Kidney glomerular epithelial cell (primary cell): ENCODE data around the gene NIPAL1.

Experiments
- DNase-seq: peaks from one replicate; lab custom pipeline; 2025; lab: John Stamatoyannopoulos, UW

The NIPAL1 gene

DNA sequence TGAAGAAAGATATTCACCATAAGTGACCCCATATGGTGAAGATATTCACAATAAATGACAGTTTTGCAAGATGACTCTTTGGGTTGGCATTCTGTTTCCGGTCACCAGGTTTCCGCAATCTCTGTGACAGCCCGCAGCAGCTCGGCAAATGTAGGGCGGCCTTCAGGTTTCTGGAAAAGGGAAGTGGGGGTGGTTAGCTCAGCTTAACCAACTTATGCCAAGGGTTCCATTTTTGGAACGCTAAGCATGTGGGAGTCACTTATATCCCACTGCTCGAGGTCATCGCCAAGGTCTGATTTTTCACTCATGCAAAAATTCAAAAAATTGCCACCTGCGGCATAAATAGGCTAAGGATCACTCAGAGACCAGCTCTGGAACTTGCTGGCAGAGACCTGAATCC lies 51.0 kb downstream of the NIPAL1 start:
- DNase-seq = no peak

DNA sequence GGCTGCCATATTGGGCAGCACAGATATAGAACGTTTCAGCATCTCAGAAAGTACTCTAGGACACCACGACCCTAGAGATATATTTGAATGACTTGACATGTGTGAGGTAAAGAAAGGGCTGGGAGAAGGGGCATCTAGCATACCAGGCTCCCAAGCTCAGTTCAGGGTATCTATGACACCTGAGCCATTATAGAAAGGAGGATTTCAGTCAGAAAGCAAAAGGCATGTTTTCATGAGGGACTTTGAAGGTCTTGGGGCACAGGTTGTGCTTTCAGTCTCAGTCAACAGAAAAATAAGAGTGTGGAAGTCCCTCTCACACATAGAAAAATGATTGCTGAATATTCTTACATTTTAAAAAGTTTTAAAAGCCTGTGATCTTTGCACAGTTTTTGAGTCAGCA lies 51.6 kb downstream of the NIPAL1 start:
- no peak for DNase-seq

GRCh38 chr4:48069026-48069425 lies 52.5 kb downstream of the NIPAL1 start:
- no peak for DNase-seq

- DNase-seq = peak; percentile 50
These were observed 54.6 kb downstream of the NIPAL1 start for GRCh38 chr4:48071191-48071590.

DNA sequence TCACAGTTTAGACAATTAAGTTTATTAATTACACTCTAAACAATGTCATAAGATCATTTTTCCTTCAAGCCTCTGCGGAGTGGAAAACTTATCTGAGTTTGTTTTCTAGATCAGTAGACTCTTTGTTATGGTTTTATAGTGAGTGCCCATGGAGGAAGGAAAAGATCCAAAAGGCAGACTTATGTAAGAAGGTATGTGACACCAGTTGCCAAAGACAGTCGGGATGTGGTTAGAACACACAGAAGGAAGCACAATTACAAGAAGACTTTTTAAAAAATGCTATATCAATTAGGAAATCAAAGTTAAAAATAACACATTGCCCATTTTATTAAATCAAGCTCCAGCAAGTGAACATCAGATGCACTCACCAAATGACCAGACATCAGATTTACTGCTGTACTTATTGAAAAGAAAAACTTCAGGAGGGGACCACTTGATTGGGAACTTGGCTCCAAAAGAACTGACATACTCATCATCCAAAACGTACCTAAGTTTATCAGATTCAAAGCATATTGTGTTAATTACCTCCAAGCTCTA lies 57.1 kb downstream of the NIPAL1 start:
- DNase-seq = no peak

DNA sequence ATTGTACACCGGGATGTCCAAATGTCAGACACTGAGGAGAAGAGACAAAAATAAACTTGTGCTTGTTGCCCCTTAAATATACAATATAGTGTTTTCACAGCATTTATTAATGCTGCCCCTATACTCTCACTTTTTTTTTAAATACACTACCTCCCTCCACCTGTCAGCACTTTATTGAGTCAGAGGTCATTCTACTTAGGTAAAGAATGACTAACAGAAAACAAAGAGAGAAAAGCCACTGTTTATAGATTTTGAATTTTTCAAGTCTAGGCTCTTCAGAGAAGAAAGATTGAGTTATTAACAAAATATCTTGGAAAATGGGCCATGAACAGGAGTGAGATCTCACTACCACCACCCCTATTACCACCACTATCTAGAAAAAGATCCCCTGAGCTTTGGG lies 58.1 kb downstream of the NIPAL1 start:
- DNase-seq = no peak

GRCh38 chr4:48078425-48078824 lies 61.9 kb downstream of the NIPAL1 start:
- DNase-seq = no peak

- no peak for DNase-seq
These were observed 62.5 kb downstream of the NIPAL1 start for GRCh38 chr4:48078862-48079655.

DNA sequence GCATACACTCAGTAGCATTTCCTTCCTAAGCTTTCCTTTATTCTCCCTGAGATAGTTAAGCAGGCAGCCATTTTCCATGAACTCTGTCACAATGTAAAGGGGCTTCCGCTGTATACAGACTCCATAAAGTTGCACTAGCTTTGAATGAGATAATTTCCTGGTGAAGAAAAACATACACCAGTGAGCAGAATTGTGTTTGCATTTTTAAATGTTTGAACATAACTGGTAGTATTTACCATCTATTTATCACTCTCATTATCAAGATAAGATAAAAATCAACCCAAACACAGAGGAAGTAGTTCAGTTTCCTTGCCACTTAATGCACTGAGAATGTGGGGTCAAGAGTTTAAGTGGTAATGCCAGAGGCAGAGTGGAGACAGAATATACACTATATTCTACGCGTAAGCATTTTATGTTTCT lies 63.4 kb downstream of the NIPAL1 start:
- DNase-seq = no peak

DNA sequence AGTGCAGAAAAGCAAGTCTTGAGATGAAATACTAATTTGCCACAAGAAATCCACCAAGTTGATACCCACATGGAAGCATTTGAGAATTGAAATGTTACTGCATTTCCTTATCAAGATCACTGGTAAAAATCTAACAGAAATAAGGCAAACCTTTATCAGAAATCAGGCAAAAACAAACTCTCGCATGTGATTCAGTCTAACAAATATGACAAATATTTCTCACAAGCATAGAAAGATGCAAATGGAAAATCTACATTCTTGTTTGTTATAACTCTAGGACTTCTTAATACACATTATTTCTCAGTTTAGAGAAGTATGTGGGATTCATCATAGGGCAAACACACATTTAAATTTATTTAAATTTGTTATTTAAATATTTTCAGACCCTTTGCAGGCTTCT lies 64.6 kb downstream of the NIPAL1 start:
- DNase-seq = no peak

GRCh38 chr4:48082956-48083355 lies 66.4 kb downstream of the NIPAL1 start:
- no peak for DNase-seq

DNA sequence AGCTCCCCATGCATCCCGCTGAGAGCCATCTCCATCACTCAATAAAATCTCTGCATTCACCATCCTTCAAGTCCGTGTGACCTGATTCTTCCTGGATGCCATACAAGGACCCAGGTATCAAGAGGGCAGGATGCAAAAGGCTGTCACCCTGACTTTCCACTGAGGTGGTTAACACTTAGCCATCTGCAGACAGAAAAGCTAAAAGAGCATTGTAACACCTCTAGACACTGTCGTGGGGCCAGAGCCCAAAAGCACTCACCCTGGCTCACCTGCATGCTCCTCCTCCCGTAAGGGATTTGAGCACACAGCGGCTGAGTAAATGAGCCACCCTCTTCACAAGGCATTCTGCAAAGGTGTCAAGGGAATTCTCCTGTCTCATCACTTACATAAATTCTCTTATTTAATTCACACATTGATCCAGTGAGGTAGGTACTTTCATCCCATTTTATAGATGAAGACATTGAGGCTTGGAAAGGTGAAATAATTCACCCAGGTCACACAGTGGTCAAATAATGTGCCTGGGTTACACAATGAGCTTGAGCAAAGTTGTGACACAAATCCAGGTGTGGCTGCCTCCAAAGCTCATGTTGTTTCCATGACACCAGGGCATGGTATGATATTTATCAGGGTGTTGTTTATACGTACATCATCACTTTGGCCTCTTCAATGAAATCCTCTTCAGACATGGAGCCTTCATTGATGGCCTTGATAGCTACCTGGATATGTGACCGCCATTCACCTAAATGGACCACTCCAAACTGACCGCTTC lies 69.4 kb downstream of the NIPAL1 start:
- DNase-seq = no peak
